K562 (cell line): ENCODE measurements around the gene OARD1. TPM values are rescaled to one million over a fixed set of nuclear protein-coding genes. Genes with fewer than 3 reads are reported as not detected.
A peak's percentile ranks its signal among the peaks of the same experiment; 100 is the strongest.

Experiments
- ASH1L ChIP-seq: fragments of 450-650 bp; IDR thresholded peaks from 2 replicates; pipeline ENCODE4 v1.6.1; 2018; ENCODE audit warnings: borderline replicate concordance, mild to moderate bottlenecking, low read depth; ENCODE audit not compliant: partially characterized antibody
- CBX1 ChIP-seq: sonication (generic); IDR thresholded peaks from 2 replicates; pipeline ENCODE4 v1.6.1; 2016; ENCODE audit warnings: antibody characterized with exemption, low read depth, mild to moderate bottlenecking
- CHD1 ChIP-seq: fragments of 200-600 bp; sonication (generic); IDR thresholded peaks from one replicate; pipeline ENCODE4 v1.6.1; 2012; ENCODE audit warnings: mild to moderate bottlenecking, moderate library complexity, low read length, inconsistent platforms
- CXXC5 ChIP-seq: fragments of 250-450 bp; sonication (Bioruptor Pico); IDR thresholded peaks from 2 replicates; pipeline ENCODE4 v1.8.0; 2022; ENCODE audit warnings: inconsistent platforms, mild to moderate bottlenecking, moderate library complexity
- E2F3 ChIP-seq: fragments of 250-450 bp; sonication (Bioruptor Pico); IDR thresholded peaks from 2 replicates; pipeline ENCODE4 v1.4.0; 2020; ENCODE audit warnings: mild to moderate bottlenecking
- EZH2 ChIP-seq: IDR thresholded peaks from 2 replicates; pipeline ENCODE4 v1.6.1; 2012; ENCODE audit warnings: low read depth, mild to moderate bottlenecking, inconsistent platforms, low read length, borderline replicate concordance
- FOXA1 ChIP-seq: fragments of 450-650 bp; IDR thresholded peaks from 2 replicates; pipeline ENCODE4 v1.6.1; 2016; ENCODE audit warnings: mild to moderate bottlenecking, borderline replicate concordance
- KAT7 ChIP-seq: sonication (generic); formaldehyde crosslinking; IDR thresholded peaks from 2 replicates; pipeline ENCODE4 v1.8.0; 2022; ENCODE audit warnings: missing genetic modification reagents, mild to moderate bottlenecking, borderline replicate concordance
- KAT8 ChIP-seq: fragments of 450-650 bp; IDR thresholded peaks from 2 replicates; pipeline ENCODE4 v1.6.1; 2016; ENCODE audit warnings: low read depth, mild to moderate bottlenecking
- MEF2A ChIP-seq: IDR thresholded peaks from 2 replicates; pipeline ENCODE4 v1.6.1; 2011; ENCODE audit warnings: low read depth, mild to moderate bottlenecking, low read length, moderate library complexity; ENCODE audit not compliant: control insufficient read depth
- MTF1 ChIP-seq: fragments of 250-450 bp; sonication (Bioruptor Pico); IDR thresholded peaks from 2 replicates; pipeline ENCODE4 v1.9.0; 2021; ENCODE audit warnings: moderate library complexity, mild to moderate bottlenecking, inconsistent platforms, borderline replicate concordance
- NBN ChIP-seq: fragments of 450-650 bp; IDR thresholded peaks from 2 replicates; pipeline ENCODE4 v1.6.1; 2016; ENCODE audit warnings: low read depth, mild to moderate bottlenecking
- NCOA6 ChIP-seq: fragments of 450-650 bp; IDR thresholded peaks from 2 replicates; pipeline ENCODE4 v1.6.1; 2017; ENCODE audit warnings: mild to moderate bottlenecking
- POLR2B ChIP-seq: fragments of 450-650 bp; IDR thresholded peaks from 2 replicates; pipeline ENCODE4 v1.6.1; 2018; ENCODE audit warnings: low read depth; ENCODE audit not compliant: partially characterized antibody
- PURB ChIP-seq: sonication (generic); formaldehyde crosslinking; IDR thresholded peaks from 2 replicates; pipeline ENCODE4 v1.9.0; 2021; ENCODE audit warnings: low read depth, mild to moderate bottlenecking, missing genetic modification reagents
- PYGO2 ChIP-seq: fragments of 450-650 bp; IDR thresholded peaks from 2 replicates; pipeline ENCODE4 v1.6.1; 2016; ENCODE audit warnings: mild to moderate bottlenecking, missing genetic modification characterization, moderate library complexity, missing compliant biosample characterization
- RAD21 ChIP-seq, 2 experiments: fragments of 250-450 bp in 1 of 2; fragments of 450-650 bp in 1 of 2; sonication (Bioruptor Pico) in 1 of 2; formaldehyde crosslinking in 1 of 2; IDR thresholded peaks in 1 of 2; conservative IDR thresholded peaks in 1 of 2; 2 replicates each; pipeline versions ENCODE4 v1.4.0 to v1.8.0; 2020 to 2022; ENCODE audit warnings: mild to moderate bottlenecking in 2 of 2, moderate library complexity in 1 of 2
- RBM22 ChIP-seq: fragments of 200-400 bp; formaldehyde crosslinking; IDR thresholded peaks from 2 replicates; pipeline ENCODE4 v1.6.1; 2018; ENCODE audit warnings: low read length, low read depth; ENCODE audit not compliant: poor library complexity, severe bottlenecking
- SMAD3 ChIP-seq: fragments of 450-650 bp; formaldehyde crosslinking; conservative IDR thresholded peaks from 2 replicates; pipeline ENCODE4 v1.4.0; 2020; ENCODE audit warnings: mild to moderate bottlenecking
- SP1 ChIP-seq: sonication (generic); formaldehyde crosslinking; IDR thresholded peaks from 2 replicates; pipeline ENCODE4 v1.8.1; 2022; ENCODE audit warnings: mild to moderate bottlenecking, missing genetic modification reagents
- U2AF2 ChIP-seq: fragments of 200-400 bp; formaldehyde crosslinking; optimal IDR thresholded peaks from 2 replicates; pipeline ENCODE3; 2017; ENCODE audit warnings: low read depth, mild to moderate bottlenecking, low read length
- ZFX ChIP-seq: sonication (generic); formaldehyde crosslinking; IDR thresholded peaks from 2 replicates; pipeline ENCODE4 v1.8.0; 2022; ENCODE audit warnings: mild to moderate bottlenecking, missing genetic modification reagents, moderate library complexity
- ZNF507 ChIP-seq: conservative IDR thresholded peaks from 2 replicates; pipeline ENCODE4 v1.6.1; 2017; ENCODE audit warnings: missing genetic modification characterization, missing compliant biosample characterization
- ZNF766 ChIP-seq: fragments of 200-800 bp; sonication (Bioruptor generic); conservative IDR thresholded peaks from 2 replicates; pipeline ENCODE4 v1.6.1; 2016; ENCODE audit warnings: missing genetic modification characterization, missing compliant biosample characterization
- polyA plus RNA-seq, 8 experiments: library from polyadenylated mRNA; depleted of rRNA in 4 of 8; stranded (reverse) in 5 of 8; unstranded in 3 of 8; fragments of >200 nt; fragmentation: Nextera tagmentation in 2 of 8; fragmentation: Illumina TruSeq in 1 of 8; extraction: Ambion mirVana in 2 of 8; extraction: Trizol in 1 of 8; gene quantifications; 2 replicates each; pipeline versions ENCODE4 v1.2.1 to v1.2.3, GENCODE V29; 2011 to 2014; ENCODE audit warnings: inconsistent platforms in 1 of 8, missing spikeins in 1 of 8
- total RNA-seq, 7 experiments: library from RNA; depleted of rRNA in 6 of 7; stranded (reverse); fragments of >200 nt in 6 of 7; fragmentation: Illumina TruSeq in 2 of 7; extraction: Trizol in 2 of 7; gene quantifications; 2 replicates each; pipeline versions ENCODE4 v1.2.1 to v1.2.3, GENCODE V29; 2011 to 2021; ENCODE audit warnings: low replicate concordance in 1 of 7
- TF ChIP-seq, protein P1 (sequence below): fragments of 250-450 bp; sonication (Bioruptor Pico); IDR thresholded peaks from 2 replicates; pipeline ENCODE4 v1.8.0; 2021; ENCODE audit warnings: mild to moderate bottlenecking, moderate library complexity
- TF ChIP-seq, protein P2 (sequence below): sonication (generic); formaldehyde crosslinking; IDR thresholded peaks from 2 replicates; pipeline ENCODE4 v1.8.0; 2022; ENCODE audit warnings: mild to moderate bottlenecking, missing genetic modification reagents

OARD1 gene
- total and polyA plus RNA-seq, 9 of the 15 experiments (the other 6 are each of a cell fraction or from before 2014, with no cell fraction given), result 43.4 to 88.3 (median 61.1) TPM

DNA sequence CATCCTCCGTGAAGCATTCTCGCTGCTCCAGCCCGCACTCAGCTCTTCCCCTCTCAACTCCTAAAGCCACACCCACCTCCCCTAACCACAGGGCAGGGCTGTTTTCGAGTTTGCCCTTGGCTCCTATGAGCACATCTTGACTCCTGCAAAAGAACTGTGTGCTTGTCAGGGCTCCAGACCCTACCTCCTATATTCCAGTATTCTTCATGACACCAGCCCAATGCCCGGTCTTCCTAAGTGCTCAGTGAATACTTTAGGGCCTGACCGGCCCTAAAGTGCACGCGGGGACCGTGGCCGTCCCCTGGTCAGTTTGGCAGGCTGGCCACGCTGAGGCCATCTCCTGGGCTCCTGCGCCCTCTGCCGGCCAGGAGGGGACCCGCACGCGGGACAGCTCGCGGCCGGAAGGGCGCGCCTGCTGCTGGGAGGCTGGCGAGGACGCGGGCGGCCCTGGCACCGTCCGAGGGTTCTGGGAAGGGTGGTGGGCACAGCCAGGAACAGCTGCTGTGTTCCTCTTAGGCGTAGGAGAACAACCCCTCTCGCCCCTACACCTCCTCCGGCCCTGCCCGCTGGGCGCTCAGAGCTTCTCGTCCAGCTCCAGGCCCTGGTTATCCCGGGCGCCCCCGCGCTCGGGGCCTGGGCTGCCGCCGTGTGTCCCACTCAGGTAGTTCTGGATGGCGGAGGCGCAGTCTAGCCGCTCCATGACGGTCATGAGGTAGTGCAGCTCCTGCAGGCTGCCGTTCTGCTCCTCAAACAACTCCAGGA lies 44.2 kb downstream of the OARD1 start (continued):
- TF ChIP-seq U2AF2 (no peak), KAT7 (CRISPR knock-in tag) (0 out of 2 replicates have a peak, but pooled peaks have one; percentile 66), PYGO2 (no peak), CHD1 (no peak), ASH1L (no peak), POLR2B (no peak), NCOA6 (no peak), KAT8 (no peak), ZNF507 (tag) (no peak), CBX1 (0 out of 2 replicates have a peak, but pooled peaks have one; percentile 38), SMAD3 (CRISPR knock-in tag) (no peak), NBN (no peak), PURB (CRISPR knock-in tag) (no peak), ZFX (no peak; the same call in 1 of the 2 replicates), RBM22 (peak; percentile 73), E2F3 (peak; percentile 64; the same call in 1 of the 2 replicates), RAD21 (CRISPR knock-in tag; conservative IDR thresholded peaks at IDR 0.05 in 1 of 2, IDR thresholded peaks at IDR 0.05 in 1 of 2) (peak; percentile 95), MTF1 (no peak), EZH2 (no peak), FOXA1 (no peak), CXXC5 (CRISPR knock-in tag) (peak; percentile 54), SP1 (CRISPR knock-in tag) (no peak), ZNF766 (CRISPR knock-in tag) (0 out of 2 replicates have a peak, but pooled peaks have one; percentile 32), MEF2A (no peak)
- TF ChIP-seq, protein P1, sequence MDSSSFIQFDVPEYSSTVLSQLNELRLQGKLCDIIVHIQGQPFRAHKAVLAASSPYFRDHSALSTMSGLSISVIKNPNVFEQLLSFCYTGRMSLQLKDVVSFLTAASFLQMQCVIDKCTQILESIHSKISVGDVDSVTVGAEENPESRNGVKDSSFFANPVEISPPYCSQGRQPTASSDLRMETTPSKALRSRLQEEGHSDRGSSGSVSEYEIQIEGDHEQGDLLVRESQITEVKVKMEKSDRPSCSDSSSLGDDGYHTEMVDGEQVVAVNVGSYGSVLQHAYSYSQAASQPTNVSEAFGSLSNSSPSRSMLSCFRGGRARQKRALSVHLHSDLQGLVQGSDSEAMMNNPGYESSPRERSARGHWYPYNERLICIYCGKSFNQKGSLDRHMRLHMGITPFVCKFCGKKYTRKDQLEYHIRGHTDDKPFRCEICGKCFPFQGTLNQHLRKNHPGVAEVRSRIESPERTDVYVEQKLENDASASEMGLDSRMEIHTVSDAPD, result no peak
- TF ChIP-seq, protein P2, sequence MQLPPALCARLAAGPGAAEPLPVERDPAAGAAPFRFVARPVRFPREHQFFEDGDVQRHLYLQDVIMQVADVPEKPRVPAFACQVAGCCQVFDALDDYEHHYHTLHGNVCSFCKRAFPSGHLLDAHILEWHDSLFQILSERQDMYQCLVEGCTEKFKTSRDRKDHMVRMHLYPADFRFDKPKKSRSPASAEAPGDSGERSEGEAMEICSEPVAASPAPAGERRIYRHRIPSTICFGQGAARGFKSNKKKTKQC, result peak; percentile 81
